Hepatocyte (in vitro differentiated cells): ENCODE measurements around the gene APOA4. TPM values are rescaled to one million over a fixed set of nuclear protein-coding genes. Genes with fewer than 3 reads are reported as not detected.
"Not testable (repeated sequence)": the region's sequence is repeated elsewhere in the genome, so short reads cannot be mapped to it uniquely, and the experiment has no call there.

Experiments
- DNase-seq: peaks from one replicate; pipeline ENCODE4 v3.0.0-alpha.2; 2016; ENCODE audit warnings: low spot score
- H2AFZ ChIP-seq: fragments of 200-600 bp; sonication (generic); 2 replicates; pipeline ENCODE4 v1.6.0; 2016; ENCODE audit warnings: antibody characterized with exemption, mild to moderate bottlenecking
- H3K27ac ChIP-seq: fragments of 200-600 bp; sonication (generic); 2 replicates; pipeline ENCODE4 v1.5.1; 2016; ENCODE audit warnings: mild to moderate bottlenecking
- H3K27me3 ChIP-seq: fragments of 200-600 bp; sonication (generic); 2 replicates; pipeline ENCODE4 v1.6.1; 2016
- H3K36me3 ChIP-seq: fragments of 200-600 bp; sonication (generic); replicated peaks from 2 replicates; pipeline ENCODE4 v1.5.1; 2016; ENCODE audit warnings: low read depth; ENCODE audit not compliant: insufficient read depth
- H3K4me1 ChIP-seq: fragments of 200-600 bp; sonication (generic); 2 replicates; pipeline ENCODE4 v1.5.1; 2016; ENCODE audit warnings: mild to moderate bottlenecking, moderate library complexity; ENCODE audit not compliant: insufficient read depth
- H3K4me2 ChIP-seq: fragments of 200-600 bp; sonication (generic); 2 replicates; pipeline ENCODE4 v1.6.0; 2016
- H3K4me3 ChIP-seq: fragments of 200-600 bp; sonication (generic); 2 replicates; pipeline ENCODE4 v1.5.1; 2016; ENCODE audit warnings: mild to moderate bottlenecking
- H3K79me2 ChIP-seq: fragments of 200-600 bp; sonication (generic); 2 replicates; pipeline ENCODE4 v1.6.0; 2017; ENCODE audit warnings: mild to moderate bottlenecking
- H3K9me2 ChIP-seq: fragments of 200-600 bp; sonication (generic); replicated peaks from 2 replicates; pipeline ENCODE4 v1.6.0; 2017; ENCODE audit warnings: mild to moderate bottlenecking; ENCODE audit not compliant: insufficient read depth
- H3K9me3 ChIP-seq: fragments of 200-600 bp; sonication (generic); 2 replicates; pipeline ENCODE4 v1.5.1; 2016; ENCODE audit warnings: low read depth, mild to moderate bottlenecking
- H4K20me1 ChIP-seq: fragments of 200-600 bp; sonication (generic); 2 replicates; pipeline ENCODE4 v1.6.0; 2016; ENCODE audit warnings: mild to moderate bottlenecking; ENCODE audit not compliant: insufficient read depth, poor library complexity, severe bottlenecking
- EZH2 ChIP-seq: fragments of 200-600 bp; sonication (generic); IDR thresholded peaks from 2 replicates; pipeline ENCODE4 v1.6.1; 2016; ENCODE audit warnings: antibody characterized with exemption, mild to moderate bottlenecking, borderline replicate concordance
- EZH2phosphoT487 ChIP-seq: fragments of 200-600 bp; sonication (generic); IDR thresholded peaks from one replicate; pipeline ENCODE4 v1.6.1; 2018; ENCODE audit warnings: antibody characterized with exemption, mild to moderate bottlenecking, low read depth, moderate library complexity; ENCODE audit not compliant: unreplicated experiment, severe bottlenecking
- WGBS: methylation state at CpG from one replicate; pipeline ENCODE4 v1.1.6; 2016; ENCODE audit warnings: low lambda C conversion rate; ENCODE audit errors: missing lambda C conversion rate; 5-methylcytosine and 5-hydroxymethylcytosine counted together
- polyA plus RNA-seq: library from polyadenylated mRNA; unstranded; fragments of >200 nt; fragmentation: Nextera tagmentation; extraction: Ambion mirVana; gene quantifications from 2 replicates; pipeline ENCODE4 v1.2.1, GENCODE V29; 2016
- total RNA-seq: library from RNA; depleted of rRNA; stranded (reverse); fragments of >200 nt; gene quantifications from 2 replicates; pipeline ENCODE4 v1.2.3, GENCODE V29; 2014
- TF ChIP-seq, protein P1 (sequence below): fragments of 200-600 bp; sonication (generic); IDR thresholded peaks from 2 replicates; pipeline ENCODE4 v1.5.1; 2016; ENCODE audit warnings: antibody characterized with exemption, mild to moderate bottlenecking; ENCODE audit not compliant: poor library complexity

Gene APOA4
- total and polyA plus RNA-seq, 2 experiments from 2014 or later: 810 to 1,133 TPM

GRCh38 chr11:116808262-116809175 lies 14.6 kb downstream of the APOA4 start:
- no peaks in the 10 kb centered on the region for H4K20me1 ChIP-seq
- H3K4me2 ChIP-seq: peak overlapping the region; percentile 47
- 54% methylated on average over 14 of the region's 14 CpGs for WGBS
- no peaks in the 10 kb centered on the region for H3K79me2 ChIP-seq
- no peaks in the 10 kb centered on the region for H3K36me3 ChIP-seq
- TF ChIP-seq, protein P1, sequence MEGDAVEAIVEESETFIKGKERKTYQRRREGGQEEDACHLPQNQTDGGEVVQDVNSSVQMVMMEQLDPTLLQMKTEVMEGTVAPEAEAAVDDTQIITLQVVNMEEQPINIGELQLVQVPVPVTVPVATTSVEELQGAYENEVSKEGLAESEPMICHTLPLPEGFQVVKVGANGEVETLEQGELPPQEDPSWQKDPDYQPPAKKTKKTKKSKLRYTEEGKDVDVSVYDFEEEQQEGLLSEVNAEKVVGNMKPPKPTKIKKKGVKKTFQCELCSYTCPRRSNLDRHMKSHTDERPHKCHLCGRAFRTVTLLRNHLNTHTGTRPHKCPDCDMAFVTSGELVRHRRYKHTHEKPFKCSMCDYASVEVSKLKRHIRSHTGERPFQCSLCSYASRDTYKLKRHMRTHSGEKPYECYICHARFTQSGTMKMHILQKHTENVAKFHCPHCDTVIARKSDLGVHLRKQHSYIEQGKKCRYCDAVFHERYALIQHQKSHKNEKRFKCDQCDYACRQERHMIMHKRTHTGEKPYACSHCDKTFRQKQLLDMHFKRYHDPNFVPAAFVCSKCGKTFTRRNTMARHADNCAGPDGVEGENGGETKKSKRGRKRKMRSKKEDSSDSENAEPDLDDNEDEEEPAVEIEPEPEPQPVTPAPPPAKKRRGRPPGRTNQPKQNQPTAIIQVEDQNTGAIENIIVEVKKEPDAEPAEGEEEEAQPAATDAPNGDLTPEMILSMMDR: no peak
- TF ChIP-seq EZH2phosphoT487 (no peak), EZH2 (no peak)
- no peak overlapping the region for H2AFZ ChIP-seq
- H3K4me3 ChIP-seq: no peak overlapping the region
- peak overlapping the region; percentile 93 for H3K27ac ChIP-seq
- H3K27me3 ChIP-seq: no peaks in the 10 kb centered on the region
- H3K9me2 ChIP-seq: no peaks in the 10 kb centered on the region
- peaks cover 11% of the 10 kb centered on the region for H3K4me1 ChIP-seq
- H3K9me3 ChIP-seq: no peaks in the 10 kb centered on the region
- no peak for DNase-seq

GRCh38 chr11:116807601-116808261 lies 15.4 kb downstream of the APOA4 start:
- no peak overlapping the region for H3K4me2 ChIP-seq
- TF ChIP-seq, protein P1: no peak
- TF ChIP-seq EZH2 (no peak), EZH2phosphoT487 (no peak)
- H2AFZ ChIP-seq: no peak overlapping the region
- no peaks in the 10 kb centered on the region for H4K20me1 ChIP-seq
- H3K4me1 ChIP-seq: peaks cover 6% of the 10 kb centered on the region
- no peaks in the 10 kb centered on the region for H3K79me2 ChIP-seq
- peak overlapping the region; percentile 56 for H3K27ac ChIP-seq
- 89% methylated on average over 6 of the region's 6 CpGs for WGBS
- no peaks in the 10 kb centered on the region for H3K9me2 ChIP-seq
- no peak for DNase-seq
- no peak overlapping the region for H3K4me3 ChIP-seq
- H3K9me3 ChIP-seq: no peaks in the 10 kb centered on the region
- H3K27me3 ChIP-seq: no peaks in the 10 kb centered on the region
- H3K36me3 ChIP-seq: no peaks in the 10 kb centered on the region

DNA sequence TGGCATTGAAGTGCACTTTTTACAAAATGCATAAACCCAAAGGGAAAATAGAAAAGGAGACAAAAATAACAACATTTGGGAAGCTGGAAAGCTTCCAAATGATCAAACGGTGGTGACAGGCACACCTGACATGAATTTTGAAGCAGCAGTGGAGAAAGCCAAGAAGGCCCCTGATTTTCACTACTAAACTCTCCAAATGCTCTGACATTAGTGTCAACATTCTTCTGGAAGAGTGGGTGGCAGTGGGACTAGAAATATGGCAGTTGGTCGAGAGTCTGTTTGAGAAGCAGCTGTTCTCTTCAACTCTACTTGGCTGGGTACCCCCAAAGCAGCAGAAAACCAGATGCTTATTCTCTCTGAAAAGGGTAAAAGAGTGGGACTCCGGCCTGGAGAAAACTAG lies 19.1 kb downstream of the APOA4 start:
- no peaks in the 10 kb centered on the region for H3K9me2 ChIP-seq
- H3K4me3 ChIP-seq: no peak overlapping the region
- no peak overlapping the region for H3K27ac ChIP-seq
- no peaks in the 10 kb centered on the region for H3K79me2 ChIP-seq
- H4K20me1 ChIP-seq: no peaks in the 10 kb centered on the region
- 80% methylated on average over 3 of the region's 3 CpGs for WGBS
- DNase-seq: no peak
- no peak overlapping the region for H3K4me2 ChIP-seq
- no peak overlapping the region for H2AFZ ChIP-seq
- peaks cover 4% of the 10 kb centered on the region for H3K4me1 ChIP-seq
- TF ChIP-seq EZH2 (no peak), EZH2phosphoT487 (no peak)
- TF ChIP-seq, protein P1: no peak
- no peaks in the 10 kb centered on the region for H3K9me3 ChIP-seq
- H3K36me3 ChIP-seq: no peaks in the 10 kb centered on the region
- H3K27me3 ChIP-seq: no peaks in the 10 kb centered on the region

DNA sequence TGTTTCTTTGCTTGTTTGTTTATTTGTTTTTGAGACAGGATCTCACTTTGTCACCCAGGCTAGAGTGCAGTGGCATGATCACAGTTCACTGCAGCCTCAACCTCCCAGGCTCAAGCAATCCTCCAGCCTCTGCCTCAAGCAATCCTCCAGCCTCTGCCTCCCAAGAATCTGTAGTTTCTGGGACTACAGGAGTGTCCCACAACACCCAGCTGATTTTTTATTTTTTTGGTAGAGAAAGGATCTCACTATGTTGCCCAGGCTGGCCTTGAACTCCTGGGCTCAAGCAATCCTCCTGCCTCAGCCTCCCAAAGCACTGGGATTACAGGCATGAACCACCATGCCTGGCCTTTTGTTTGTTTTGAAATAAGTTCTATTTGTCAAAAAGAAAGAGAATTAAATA lies 21.4 kb downstream of the APOA4 start:
- H4K20me1 ChIP-seq, H3K4me2 ChIP-seq, H3K27me3 ChIP-seq, DNase-seq, H2AFZ ChIP-seq, H3K9me3 ChIP-seq, H3K27ac ChIP-seq, H3K4me1 ChIP-seq, H3K9me2 ChIP-seq, H3K4me3 ChIP-seq, H3K79me2 ChIP-seq, H3K36me3 ChIP-seq: not testable (repeated sequence)
